NK-92 treated with Interleukin-12 subunit alpha and Interleukin-12 subunit beta, amount 100 ng/mL, for 24 hours (cell line): Measurements from ENCODE around the gene BCL2L2.
"Not testable (repeated sequence)": the region's sequence is repeated elsewhere in the genome, so short reads cannot be mapped to it uniquely, and the experiment has no call there.

Source experiments
- DNase-seq: peaks from one replicate; lab custom pipeline; 2025; lab: John Stamatoyannopoulos, UW

BCL2L2 gene

GRCh38 chr14:23324455-23324846 is 17.8 kb downstream of the BCL2L2 start:
- no peak for DNase-seq

- DNase-seq, result no peak
Measured at GRCh38 chr14:23324993-23325392, 18.4 kb downstream of the BCL2L2 start.

GRCh38 chr14:23325746-23326145 is 19.1 kb downstream of the BCL2L2 start:
- not testable (repeated sequence) for DNase-seq

- no peak for DNase-seq
Measured at GRCh38 chr14:23326491-23327332, 20.1 kb downstream of the BCL2L2 start.

- peak; percentile 32 for DNase-seq
Measured at GRCh38 chr14:23327947-23328744, 21.5 kb downstream of the BCL2L2 start.

- no peak for DNase-seq
Measured at GRCh38 chr14:23335623-23336022, 29.0 kb downstream of the BCL2L2 start.

- no peak for DNase-seq
Measured at GRCh38 chr14:23339506-23340268, 33.1 kb downstream of the BCL2L2 start.

- DNase-seq, result no peak
Measured at GRCh38 chr14:23344481-23344880, 37.8 kb downstream of the BCL2L2 start.

GRCh38 chr14:23345987-23346692 is 39.5 kb downstream of the BCL2L2 start:
- DNase-seq, result no peak

GRCh38 chr14:23346693-23347405 is 40.2 kb downstream of the BCL2L2 start:
- no peak for DNase-seq

GRCh38 chr14:23347406-23348296 is 41.0 kb downstream of the BCL2L2 start:
- DNase-seq, result no peak

- no peak for DNase-seq
Measured at GRCh38 chr14:23348297-23348655, 41.6 kb downstream of the BCL2L2 start.

- DNase-seq, result no peak
Measured at GRCh38 chr14:23349156-23349845, 42.7 kb downstream of the BCL2L2 start.

- no peak for DNase-seq
Measured at GRCh38 chr14:23351681-23352505, 45.3 kb downstream of the BCL2L2 start.

- DNase-seq, result no peak
Measured at GRCh38 chr14:23352506-23353432, 46.1 kb downstream of the BCL2L2 start, which contains the start of gene SLC22A17. TSS of gene SLC22A17 (minus strand) at chr14:23352887.

- no peak for DNase-seq
Measured at GRCh38 chr14:23353433-23353780, 46.8 kb downstream of the BCL2L2 start.

- no peak for DNase-seq
Measured at GRCh38 chr14:23354990-23355389, 48.4 kb downstream of the BCL2L2 start.
